ENCODE data around the gene SPOCK3. TPM values are rescaled to one million over a fixed set of nuclear protein-coding genes. Genes with fewer than 3 reads are reported as not detected.

The SPOCK3 gene
- not detected in 2 replicates for total RNA-seq

GRCh38 chr4:167234316-167234881, at the start of gene SPOCK3:
Gene SPOCK3, minus strand, starts transcription at chr4:167234494.

Data from mammary microvascular endothelial cell (primary cell).